Right ventricle myocardium superior (tissue), 1 donor: Measurements from ENCODE around the gene PMFBP1. TPM values are rescaled to one million over a fixed set of nuclear protein-coding genes. Genes with fewer than 3 reads are reported as not detected.

Experiments used
- ATAC-seq: fragments of 200-7000 bp; cut with Tn5 transposase; one replicate; pipeline ENCODE4 v1.9.1; 2020; ENCODE audit warnings: mild to moderate bottlenecking; ENCODE audit not compliant: poor library complexity
- DNase-seq: peaks from one replicate; pipeline ENCODE4 v3.0.0-alpha.2; 2020
- intact Hi-C: fragments of 100-400 bp; cut with DNase I; formaldehyde crosslinking; loops from one replicate; pipeline ENCODE4 v1.11.2; 2022
- total RNA-seq: library from RNA; stranded (reverse); fragmentation: NEBNext Ultra II Directional; extraction: Animal tissue kit (Norgen Biotek cat#: 25700); gene quantifications from one replicate; pipeline ENCODE4 v1.2.1, GENCODE V29; 2021
- donor health status: DM: no; HTN: yes; CAD: no; lungs with severe emphysema.

PMFBP1 gene
- total RNA-seq, 1 donor from 2014 or later, result 0.19 TPM

DNA sequence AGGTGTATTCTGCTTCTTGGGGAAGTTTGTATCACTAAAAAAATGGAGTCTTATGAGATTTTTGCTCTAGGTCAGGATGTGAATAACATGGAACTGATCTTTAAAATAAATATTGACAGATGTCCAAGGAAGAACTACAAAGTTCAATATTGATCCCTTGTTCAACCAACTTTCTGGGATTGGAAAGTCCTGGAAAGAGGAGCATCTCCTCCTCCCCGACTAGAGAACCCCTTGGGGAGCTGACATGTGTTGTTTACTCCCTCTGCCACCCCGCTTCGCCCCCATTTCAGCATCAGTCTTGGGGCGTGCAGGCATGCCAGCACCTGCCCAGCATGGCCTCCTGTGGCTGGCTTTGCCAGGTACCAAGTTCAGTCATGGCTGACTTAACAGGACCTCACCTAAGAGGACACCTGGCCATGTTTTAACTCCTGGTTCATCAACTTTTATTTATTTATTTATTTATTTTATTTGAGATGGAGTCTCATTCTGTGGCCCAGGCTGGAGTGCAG is 33.8 kb downstream of the PMFBP1 start:
- ATAC-seq (no peak), DNase-seq (no peak)
- intact Hi-C loops, result no loop called here

DNA sequence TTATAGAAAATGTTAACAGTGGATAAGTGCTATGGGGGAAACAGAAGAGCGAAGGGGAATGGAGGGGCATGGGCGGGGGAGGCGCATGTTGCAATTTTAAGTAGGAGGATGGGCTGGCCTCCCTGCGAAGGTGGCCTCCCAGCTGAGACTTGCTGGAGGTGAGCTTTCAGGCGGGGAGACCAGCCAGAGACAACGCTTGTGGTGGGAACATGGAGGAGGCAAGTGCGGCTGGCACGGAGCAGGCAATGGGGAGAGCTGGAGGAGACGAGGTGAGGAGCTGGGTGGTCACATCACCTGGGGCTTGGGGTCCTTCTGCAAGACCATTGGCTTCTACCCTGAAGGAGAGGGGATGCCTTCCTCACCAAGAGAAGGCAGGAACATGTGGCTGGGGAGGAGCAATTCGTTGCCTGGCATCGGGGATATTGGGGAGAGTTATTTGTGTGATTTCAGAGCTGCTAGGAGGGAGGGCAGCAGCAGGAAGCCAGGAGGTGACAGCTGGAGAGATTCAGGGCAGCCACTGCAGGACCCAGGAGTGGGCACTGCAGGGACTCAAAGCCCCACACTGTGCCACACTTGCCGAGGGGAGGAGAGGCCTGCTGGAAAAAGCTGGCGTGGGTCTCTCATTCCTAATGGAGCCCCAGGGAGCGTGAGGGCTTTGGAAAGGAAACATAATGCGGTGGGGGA is 34.4 kb downstream of the PMFBP1 start:
- ATAC-seq, result no peak
- intact Hi-C loops, result no loop called here
- no peak for DNase-seq

DNA sequence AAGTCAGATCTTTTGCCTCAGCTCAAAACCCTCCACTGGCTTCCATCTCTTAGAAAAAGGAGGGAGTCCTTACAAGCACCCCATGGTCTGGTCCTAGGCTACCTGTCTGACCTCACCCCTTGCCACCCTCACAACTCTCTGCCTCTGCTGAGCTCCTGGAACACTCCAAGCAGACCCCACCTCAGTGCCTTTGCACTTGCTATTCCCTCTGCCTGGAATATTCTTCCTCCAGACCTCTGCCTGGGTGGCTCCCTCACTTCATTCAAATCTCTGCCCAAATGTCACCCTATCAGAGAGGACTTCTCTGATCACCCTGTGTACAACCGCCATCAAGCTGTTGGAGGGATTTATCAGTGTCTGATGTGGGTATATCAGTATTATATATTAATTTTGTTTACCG is 37.4 kb downstream of the PMFBP1 start:
- intact Hi-C loops, result no loop called here
- ATAC-seq, result no peak
- no peak for DNase-seq

DNA sequence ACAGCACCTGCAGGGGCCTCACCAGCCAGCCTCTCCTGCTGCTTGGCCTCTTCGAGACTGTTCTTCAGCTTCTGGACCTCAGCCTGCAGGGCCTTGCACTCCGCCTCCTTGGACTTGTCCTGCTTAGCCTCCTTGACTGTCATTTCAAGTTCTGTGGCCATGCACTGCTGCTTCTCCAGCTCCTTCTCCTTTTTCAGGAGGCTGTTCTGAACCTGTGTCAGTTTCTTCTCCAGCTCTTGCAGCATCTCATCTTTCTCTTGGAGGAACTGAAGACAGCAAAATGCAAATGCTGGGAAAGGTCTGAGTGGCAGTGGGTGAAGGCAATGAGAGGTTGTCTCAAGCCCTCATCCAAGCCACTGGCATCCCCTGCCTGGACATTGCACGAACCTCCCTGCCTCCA is 39.2 kb downstream of the PMFBP1 start:
- DNase-seq, result no peak
- intact Hi-C loops, result no loop called here
- no peak for ATAC-seq

DNA sequence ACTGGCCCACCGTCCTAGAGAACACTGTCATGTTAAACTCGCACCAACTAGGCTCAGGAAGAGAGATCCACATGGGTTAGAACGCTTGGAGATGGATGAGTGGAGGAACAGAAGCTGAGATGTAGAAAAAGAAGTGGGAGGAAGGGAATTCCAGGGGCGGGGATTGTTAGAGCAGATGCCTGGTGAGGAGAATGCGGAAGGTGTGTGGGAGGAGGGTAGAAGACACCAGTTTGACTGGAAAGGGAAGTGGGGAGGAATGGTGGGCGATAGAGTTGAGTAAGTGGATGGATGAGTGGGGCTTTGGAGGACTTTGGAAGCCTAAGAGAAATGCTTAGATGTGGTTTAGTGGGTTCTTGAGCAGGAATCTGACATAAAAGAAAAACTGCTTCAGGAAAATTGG is 40.9 kb downstream of the PMFBP1 start:
- no peak for DNase-seq
- intact Hi-C loops, result no loop called here
- ATAC-seq, result no peak

DNA sequence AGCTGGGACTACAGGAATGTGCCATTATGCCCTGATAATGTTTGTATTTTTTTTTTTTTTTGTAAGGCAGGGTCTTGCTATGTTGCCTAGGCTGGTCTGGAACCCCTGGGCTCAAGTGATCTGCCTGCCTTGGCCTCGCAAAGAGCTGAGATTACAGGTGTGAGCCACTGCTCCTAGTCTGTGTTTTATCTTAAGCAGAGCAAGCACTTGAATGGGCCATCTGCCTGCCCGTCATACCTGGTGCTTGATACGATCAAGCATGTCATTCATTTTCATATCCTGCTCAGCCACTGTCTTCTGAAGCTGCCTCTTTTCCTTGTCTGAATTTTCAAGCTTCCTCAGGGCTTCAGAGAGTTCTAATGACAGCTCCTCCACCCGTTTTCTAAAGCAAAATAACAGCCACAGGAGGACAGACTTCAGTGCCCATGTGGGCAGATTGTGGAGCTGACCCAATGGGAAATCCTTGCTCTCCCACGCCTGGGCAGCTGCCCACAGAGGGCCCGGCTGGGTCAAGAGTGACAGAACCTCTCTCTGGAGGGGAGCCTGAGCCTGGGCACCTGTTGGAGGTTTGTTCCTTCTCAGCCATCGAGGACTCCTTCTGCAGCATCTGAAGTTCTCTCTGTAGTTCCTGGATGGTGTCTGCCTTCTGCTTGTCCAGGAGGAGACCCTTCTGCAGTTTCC is 41.8 kb downstream of the PMFBP1 start:
- DNase-seq (no peak), ATAC-seq (no peak)
- intact Hi-C loops, result no loop called here

DNA sequence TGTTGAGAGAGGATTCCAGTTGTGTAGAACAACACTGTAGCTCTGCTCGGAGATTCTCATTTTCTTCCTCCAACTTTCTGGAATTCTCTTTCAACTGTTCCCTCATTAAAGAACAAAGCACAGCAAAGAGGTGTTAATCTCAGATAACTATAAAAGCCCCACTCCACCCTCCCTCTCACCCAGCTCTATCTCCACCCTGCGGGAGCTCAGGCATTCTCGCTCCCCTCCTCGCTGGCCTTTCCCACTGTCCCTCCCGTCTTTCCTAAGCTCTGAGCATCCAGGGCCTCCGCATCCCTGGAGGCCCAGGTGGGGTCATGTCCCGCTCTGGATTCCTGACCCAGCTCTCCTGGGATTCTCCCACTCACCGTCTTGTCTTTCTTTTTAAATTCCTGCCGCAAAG is 43.3 kb downstream of the PMFBP1 start:
- intact Hi-C loops, result no loop called here
- DNase-seq (no peak), ATAC-seq (no peak)

DNA sequence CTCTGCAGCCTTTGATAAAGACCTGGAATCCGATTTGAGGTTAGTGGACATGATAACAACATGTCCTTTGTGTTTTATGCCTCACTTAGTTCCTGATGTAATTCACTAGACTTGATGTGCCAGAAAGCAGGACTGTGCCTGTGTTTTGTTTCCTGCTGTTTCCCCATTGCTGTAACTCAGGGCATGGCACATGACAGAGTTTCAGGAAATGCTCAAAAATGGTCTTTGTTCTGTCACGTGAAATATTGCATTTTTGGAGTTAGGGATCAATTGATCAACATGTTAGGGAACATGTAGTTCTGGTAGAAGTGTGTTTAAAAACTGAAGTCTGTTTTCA is 45.6 kb downstream of the PMFBP1 start:
- intact Hi-C loops, result no loop called here
- peak; percentile 25 for ATAC-seq

DNA sequence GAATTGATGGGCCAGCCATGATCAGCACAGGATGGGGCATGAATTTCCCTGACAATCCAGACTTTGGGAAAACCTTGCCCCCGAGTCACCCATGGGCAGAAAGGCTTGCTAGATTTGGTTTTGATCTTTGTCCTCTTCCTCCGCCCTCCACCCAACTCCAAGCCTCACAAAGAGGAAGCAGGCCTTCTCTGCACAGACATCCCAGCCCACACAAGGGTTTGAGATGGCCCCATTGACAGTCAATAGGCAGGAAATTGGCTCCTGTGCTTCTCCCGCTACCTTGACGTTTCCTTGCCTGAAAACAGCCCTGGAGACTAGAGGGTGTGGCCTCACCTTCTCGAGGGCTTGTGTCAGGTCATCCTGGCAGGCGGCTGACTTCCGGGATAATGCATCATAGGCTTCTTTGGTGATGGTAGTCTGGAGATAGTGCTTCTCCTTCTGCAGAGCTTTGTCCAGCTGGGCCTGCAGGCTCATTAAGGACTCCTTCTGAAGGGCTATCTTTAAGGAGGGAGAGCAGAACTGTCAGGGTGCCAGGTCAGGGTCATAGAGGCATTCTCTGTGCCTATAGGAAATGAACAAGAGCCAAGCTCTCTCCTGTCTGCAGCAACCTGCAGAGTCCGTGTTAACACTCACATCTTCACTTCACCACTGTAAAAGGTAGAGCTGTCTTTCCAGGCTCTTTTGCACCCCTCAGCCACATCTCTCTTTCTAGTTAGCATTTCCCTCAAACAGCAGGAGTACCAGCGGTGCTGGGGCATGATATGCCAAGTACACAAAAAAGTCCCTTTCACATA is 46.1 kb downstream of the PMFBP1 start:
- no peak for DNase-seq
- ATAC-seq, result peak; percentile 32
- intact Hi-C loops, result no loop called here

More for the DNA sequence above, 45.6 kb downstream of the PMFBP1 start:
- DNase-seq, result no peak

DNA sequence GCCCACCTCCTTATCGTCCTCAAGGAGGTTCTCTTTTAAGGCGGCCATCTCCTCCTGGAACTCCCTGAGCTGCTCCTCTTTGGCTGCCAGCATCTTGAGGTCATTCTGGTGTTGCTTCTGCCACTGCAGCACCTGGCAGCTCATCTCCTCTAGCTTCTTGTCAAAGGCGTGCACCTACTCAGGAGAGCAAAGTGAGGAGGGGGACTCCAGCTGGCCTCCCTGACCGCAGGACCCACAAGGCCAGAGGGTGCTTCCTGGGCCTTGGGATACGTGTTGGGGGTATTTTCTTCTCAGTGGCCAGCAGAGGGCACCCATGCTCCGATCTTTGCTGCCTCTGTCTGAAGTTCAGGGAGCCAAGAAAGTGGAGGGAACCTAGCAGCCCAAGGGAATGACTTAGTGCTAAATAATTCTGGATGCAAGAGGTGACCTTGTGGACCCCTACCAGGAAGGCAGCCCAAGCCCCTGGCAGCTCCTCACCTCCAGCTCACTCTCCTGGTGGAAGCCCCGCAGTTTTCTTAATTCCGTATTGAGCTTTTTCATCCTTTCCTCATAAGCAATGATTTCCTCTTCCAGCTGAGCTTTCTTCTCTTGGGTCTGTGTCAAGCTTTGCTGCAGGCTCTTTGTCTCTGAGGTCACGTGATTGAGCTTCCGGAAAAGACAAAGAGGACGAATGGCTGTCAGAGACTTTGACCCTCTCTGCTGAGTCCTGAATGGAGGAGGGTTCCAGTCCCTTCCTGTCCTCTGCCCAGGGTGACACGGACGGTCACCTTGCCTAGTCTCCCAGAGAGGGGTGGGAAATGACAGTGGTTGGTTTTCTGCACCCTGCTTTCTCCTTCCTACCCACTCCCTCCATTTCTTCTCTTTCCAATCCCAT is 47.0 kb downstream of the PMFBP1 start:
- intact Hi-C loops, result no loop called here
- DNase-seq (peak; percentile 61), ATAC-seq (peak; percentile 95)

DNA sequence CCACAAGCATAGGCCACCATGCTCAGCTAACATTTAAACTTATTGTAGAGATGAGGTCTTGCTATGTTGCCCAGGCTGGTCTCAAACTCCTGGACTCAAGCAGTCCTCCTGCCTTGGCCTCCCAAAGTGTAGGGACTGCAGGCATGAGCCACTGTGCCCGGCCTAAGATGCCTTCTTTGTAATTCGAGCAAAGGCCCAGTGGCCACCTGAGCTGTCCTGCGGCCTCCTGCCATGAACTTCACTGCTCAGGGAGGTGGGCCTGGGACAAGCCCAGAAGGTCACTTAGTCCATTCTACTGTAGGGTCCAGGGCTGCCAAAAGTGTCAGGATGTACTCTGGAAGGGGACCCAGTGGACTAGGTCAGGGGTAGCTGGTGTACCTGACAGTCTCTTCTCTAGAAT is 47.8 kb downstream of the PMFBP1 start:
- intact Hi-C loops, result no loop called here
- no peak for DNase-seq
- no peak for ATAC-seq

DNA sequence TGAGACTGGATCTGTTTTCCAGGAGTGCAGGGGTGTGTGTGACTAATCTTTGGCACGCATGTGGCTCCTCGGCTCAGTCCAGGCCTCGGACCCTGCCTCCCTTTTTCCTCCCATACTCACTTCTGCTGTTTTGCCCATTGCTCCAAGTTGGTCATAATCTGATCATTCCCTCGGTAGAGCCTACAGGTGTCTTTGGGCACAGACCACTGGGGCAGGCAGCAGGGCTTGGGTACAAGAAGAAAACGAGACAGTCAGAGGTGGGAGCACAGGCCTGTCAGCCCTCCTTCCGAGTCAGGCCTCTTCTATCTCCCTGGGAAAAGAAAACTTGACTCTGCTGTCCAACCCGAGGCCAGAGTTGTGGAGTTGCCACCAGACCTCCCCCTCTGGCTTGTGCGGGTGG is 48.5 kb downstream of the PMFBP1 start:
- no peak for DNase-seq
- intact Hi-C loops, result no loop called here

DNA sequence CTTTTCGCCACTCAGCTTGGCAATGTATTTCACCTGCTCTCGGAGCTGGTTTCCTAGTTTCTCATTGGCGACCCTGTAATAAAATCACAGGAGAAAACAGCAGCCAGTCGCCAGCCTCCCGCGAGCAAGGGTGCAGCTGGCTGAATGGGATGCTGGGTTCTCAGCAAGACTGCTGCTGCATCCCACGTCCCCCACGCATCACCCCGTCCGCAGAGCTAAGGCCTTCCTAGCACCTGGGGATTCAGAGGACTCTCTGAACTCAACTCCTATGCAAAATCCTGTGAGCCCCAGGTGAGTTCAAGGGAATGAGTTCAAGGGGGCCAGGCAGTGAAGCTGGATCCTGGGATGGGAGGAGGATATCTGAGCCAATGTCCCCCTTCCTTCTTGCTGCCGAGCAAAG is 49.0 kb downstream of the PMFBP1 start:
- intact Hi-C loops, result no loop called here
- no peak for DNase-seq
- no peak for ATAC-seq

More for the DNA sequence above, 48.5 kb downstream of the PMFBP1 start:
- ATAC-seq, result no peak

DNA sequence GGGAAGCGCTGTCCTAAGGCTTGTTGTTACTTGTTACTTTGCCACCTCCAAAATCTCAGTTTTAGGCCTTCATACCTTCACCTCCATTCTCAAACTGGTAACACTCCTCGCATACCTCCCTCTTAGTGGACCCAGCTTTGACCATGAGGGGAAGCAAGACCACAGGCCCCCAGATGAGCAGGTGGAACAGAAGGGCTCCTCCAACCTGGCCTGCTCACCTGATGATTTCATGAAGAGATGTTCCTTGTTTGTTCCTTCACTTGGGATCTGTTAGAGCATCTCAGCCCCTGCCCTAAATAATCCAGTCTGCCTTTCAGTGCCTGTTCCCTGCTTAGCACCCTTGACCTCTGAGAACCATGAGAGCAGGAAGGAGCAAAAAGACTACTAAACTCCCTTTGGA is 49.6 kb downstream of the PMFBP1 start:
- no peak for DNase-seq
- no peak for ATAC-seq
- intact Hi-C loops, result no loop called here

DNA sequence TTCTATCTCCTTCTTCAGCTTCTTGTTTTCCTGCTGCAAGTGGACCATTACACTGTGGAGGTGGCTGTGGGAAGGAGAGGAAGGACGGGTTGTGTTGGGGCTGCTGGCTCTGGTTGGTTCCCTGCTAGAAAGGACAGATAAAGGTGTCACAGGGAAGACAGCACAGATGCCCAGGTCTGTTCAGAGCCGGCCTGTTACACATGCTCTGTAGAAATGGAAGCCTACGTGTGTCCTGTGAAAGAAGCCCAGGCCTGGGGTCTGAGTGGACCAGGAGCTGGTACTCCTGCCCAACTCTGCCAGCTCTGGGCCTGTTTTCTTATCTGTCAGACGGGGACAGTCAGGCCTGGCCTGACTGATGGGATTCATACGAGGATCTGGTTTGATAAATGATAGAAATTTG is 51.9 kb downstream of the PMFBP1 start:
- ATAC-seq (no peak), DNase-seq (no peak)
- intact Hi-C loops, result no loop called here

DNA sequence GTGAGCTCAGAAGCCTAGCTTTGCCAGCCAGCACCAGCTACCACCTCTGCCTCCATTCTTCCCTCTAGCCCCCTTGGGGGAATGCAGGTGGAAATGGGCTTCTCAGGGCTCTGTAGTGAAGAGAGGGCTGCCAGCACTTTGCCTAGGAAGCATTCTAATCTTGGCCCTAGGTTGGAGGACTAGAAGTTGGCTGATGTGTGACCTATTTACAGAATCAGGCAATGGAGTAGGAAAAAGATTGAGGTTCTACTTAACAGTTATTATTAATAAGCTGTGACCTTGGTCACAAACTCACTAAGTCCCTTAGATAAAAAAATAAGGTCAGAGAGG is 58.4 kb downstream of the PMFBP1 start:
- peak; percentile 51 for ATAC-seq
- DNase-seq, result no peak
- intact Hi-C loops, result no loop called here

DNA sequence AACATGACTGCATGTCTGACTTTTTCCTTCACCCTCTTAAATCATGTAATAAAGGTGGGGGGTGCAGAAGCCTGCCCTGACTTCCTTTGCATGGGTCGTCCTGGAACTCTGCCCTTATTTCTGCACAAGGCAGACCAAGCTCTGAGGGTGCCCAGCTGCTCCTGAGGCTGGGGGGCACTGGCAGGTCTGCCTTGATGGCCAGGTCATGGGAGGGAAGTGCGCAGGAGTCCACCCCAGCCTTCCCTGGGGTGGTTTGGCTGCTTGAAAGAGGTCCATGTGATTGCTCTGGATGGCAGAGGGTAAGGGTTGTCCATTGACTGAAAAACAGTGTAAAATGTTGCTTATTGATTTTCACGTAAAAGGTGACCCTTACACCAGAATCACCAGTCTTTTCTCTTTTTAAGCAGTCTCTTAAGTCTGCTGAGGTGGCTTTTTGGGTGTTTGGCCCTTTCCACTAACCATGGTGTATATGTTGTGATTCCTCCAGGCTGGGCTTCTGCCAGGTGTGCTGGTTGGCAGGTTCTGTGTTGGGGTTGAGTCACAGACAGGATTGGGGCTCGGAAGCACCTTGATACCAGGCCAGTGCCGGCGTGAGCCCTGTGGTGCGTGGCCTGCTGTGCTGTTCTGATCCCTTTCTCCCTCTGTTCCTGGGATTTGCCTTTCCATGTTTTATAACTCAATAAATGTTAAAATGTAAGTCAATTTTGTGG is 58.9 kb downstream of the PMFBP1 start:
- ATAC-seq, result peak; percentile 26
- no peak for DNase-seq
- intact Hi-C loops, result no loop called here

DNA sequence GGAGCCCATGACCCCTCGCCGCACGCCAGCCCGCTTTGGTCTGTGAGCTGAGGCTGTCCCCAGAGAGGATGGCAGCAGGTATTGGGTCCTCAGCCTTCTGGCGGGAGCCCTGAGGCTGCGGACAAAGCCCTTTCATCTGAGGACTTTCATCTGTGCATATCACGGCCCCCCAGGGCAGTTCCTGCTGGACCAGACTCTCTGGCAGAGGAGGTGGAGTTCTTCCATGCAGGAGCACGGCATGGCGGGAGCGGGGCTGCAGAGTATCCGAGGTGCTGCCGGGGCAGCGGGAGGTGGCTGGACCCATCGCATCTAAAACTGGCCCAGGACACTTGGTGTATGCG is 59.5 kb downstream of the PMFBP1 start:
- DNase-seq (no peak), ATAC-seq (no peak)
- intact Hi-C loops, result no loop called here
